HepG2 (cell line): ENCODE data around the gene HSPA1L. TPM values are rescaled to one million over a fixed set of nuclear protein-coding genes. Genes with fewer than 3 reads are reported as not detected.

Experiments
- ATF7 ChIP-seq, 2 experiments: fragments of 450-650 bp in 1 of 2; sonication (generic) in 1 of 2; formaldehyde crosslinking in 1 of 2; IDR thresholded peaks; 2 replicates each; pipeline versions ENCODE4 v1.4.0 to v1.6.1; 2016 to 2020; ENCODE audit warnings: antibody characterized with exemption in 1 of 2, mild to moderate bottlenecking in 1 of 2, missing genetic modification reagents in 1 of 2
- FOXJ3 ChIP-seq: sonication (generic); formaldehyde crosslinking; IDR thresholded peaks from 2 replicates; pipeline ENCODE4 v1.4.0; 2020; ENCODE audit warnings: missing genetic modification reagents, mild to moderate bottlenecking, borderline replicate concordance
- KDM5A ChIP-seq: fragments of 200-600 bp; sonication (generic); IDR thresholded peaks from 2 replicates; pipeline ENCODE4 v1.7.0; 2018; ENCODE audit warnings: antibody characterized with exemption, mild to moderate bottlenecking, low read length, borderline replicate concordance
- RFXAP ChIP-seq: sonication (generic); formaldehyde crosslinking; IDR thresholded peaks from 2 replicates; pipeline ENCODE4 v1.4.0; 2020; ENCODE audit warnings: missing genetic modification reagents, borderline replicate concordance
- RNF2 ChIP-seq: fragments of 450-650 bp; conservative IDR thresholded peaks from 2 replicates; pipeline ENCODE4 v1.6.1; 2016; ENCODE audit warnings: low read depth
- ZNF572 ChIP-seq: sonication (generic); formaldehyde crosslinking; IDR thresholded peaks from 2 replicates; pipeline ENCODE4 v1.5.1; 2020; ENCODE audit warnings: mild to moderate bottlenecking, missing genetic modification reagents
- ZNF580 ChIP-seq: IDR thresholded peaks from 2 replicates; pipeline ENCODE4 v1.6.1; 2016; ENCODE audit warnings: low read depth, borderline replicate concordance
- ZNF773 ChIP-seq: sonication (generic); formaldehyde crosslinking; IDR thresholded peaks from 2 replicates; pipeline ENCODE4 v1.4.0; 2020; ENCODE audit warnings: missing genetic modification reagents, borderline replicate concordance
- ZNF784 ChIP-seq: sonication (generic); formaldehyde crosslinking; IDR thresholded peaks from 2 replicates; pipeline ENCODE4 v1.5.1; 2020; ENCODE audit warnings: missing genetic modification reagents, mild to moderate bottlenecking, borderline replicate concordance
- polyA plus RNA-seq, 8 experiments: library from polyadenylated mRNA; depleted of rRNA in 3 of 8; stranded (reverse) in 7 of 8; unstranded in 1 of 8; fragments of >200 nt; fragmentation: Illumina TruSeq in 4 of 8; extraction: Trizol in 4 of 8; gene quantifications; 2 replicates each; pipeline versions ENCODE4 v1.2.1 to v1.2.3, GENCODE V29; 2011 to 2016; ENCODE audit warnings: low read depth in 4 of 8, missing spikeins in 1 of 8, mixed read lengths in 1 of 8; ENCODE audit not compliant: insufficient read depth in 1 of 8
- total RNA-seq, 5 experiments: library from RNA; depleted of rRNA; stranded (reverse); fragments of >200 nt; fragmentation: Illumina TruSeq; extraction: Trizol; gene quantifications; 2 replicates each; pipeline ENCODE4 v1.2.3, GENCODE V29; 2016; ENCODE audit warnings: low read depth in 1 of 5
- TF ChIP-seq, protein P1 (sequence below): sonication (generic); formaldehyde crosslinking; conservative IDR thresholded peaks from 2 replicates; pipeline ENCODE4 v1.8.0; 2022; ENCODE audit warnings: missing genetic modification reagents
- TF ChIP-seq, protein P2 (sequence below): sonication (generic); formaldehyde crosslinking; IDR thresholded peaks from 2 replicates; pipeline ENCODE4 v1.8.1; 2023; ENCODE audit warnings: mild to moderate bottlenecking, missing genetic modification reagents, borderline replicate concordance
- TF ChIP-seq, protein P3 (sequence below): sonication (generic); formaldehyde crosslinking; IDR thresholded peaks from 2 replicates; pipeline ENCODE4 v1.4.0; 2020; ENCODE audit warnings: missing genetic modification reagents
- TF ChIP-seq, protein P4 (sequence below): sonication (generic); formaldehyde crosslinking; IDR thresholded peaks from 2 replicates; pipeline ENCODE4 v1.4.0; 2020; ENCODE audit warnings: mild to moderate bottlenecking, missing genetic modification reagents
- TF ChIP-seq, protein P5 (sequence below): sonication (generic); formaldehyde crosslinking; IDR thresholded peaks from 2 replicates; pipeline ENCODE4 v1.8.0; 2022; ENCODE audit warnings: missing genetic modification reagents, mild to moderate bottlenecking, borderline replicate concordance

HSPA1L gene
- total and polyA plus RNA-seq, 2 of the 13 experiments (the other 11 are each of a cell fraction or from before 2014, with no cell fraction given), result 0.55 to 1.0 TPM

DNA sequence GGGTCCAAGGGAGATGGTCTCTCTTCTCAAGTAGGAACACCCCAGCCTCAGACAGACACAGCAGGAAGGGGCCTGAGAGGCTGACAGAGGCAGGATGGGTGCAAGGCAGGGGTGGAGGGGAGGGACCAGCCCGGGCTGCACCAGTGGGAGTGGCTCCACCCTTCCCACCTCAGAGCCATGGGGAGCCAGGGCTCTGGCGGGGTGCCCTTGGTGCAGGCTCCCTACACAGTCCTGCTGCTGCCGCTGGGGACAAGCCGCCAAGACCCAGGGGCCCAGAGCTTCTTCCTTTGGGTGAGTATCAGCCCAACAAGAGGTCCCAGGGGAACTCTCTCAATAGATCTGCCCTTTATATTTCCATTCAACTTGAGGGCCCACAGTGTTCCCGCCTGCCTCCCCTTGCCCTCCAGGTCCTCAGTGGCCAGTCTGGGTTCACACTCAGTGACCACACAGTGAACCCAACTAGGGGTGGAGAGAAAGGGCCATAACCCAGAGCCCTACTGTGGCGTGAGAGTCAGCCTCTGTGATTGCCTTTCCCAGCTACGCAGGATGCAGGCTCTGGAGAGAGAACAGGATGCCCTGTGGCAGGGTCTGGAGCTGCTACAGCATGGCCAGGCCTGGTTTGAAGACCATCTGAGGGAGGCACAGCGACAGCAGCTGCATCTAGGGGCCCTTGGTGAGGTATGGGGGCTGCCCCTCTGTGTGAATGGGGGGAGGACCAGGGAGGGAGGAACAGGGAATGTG, 52.0 kb downstream of the HSPA1L start (continued):
- TF ChIP-seq ZNF572 (CRISPR knock-in tag) (0 out of 2 replicates have a peak, but pooled peaks have one; percentile 61), FOXJ3 (no peak), ZNF580 (CRISPR knock-in tag) (no peak), ZNF784 (CRISPR knock-in tag) (no peak), KDM5A (no peak), RNF2 (no peak), ATF7 (IDR thresholded peaks at IDR 0.05) (no peak), ATF7 (CRISPR knock-in tag; IDR thresholded peaks at IDR 0.05) (0 out of 2 replicates have a peak, but pooled peaks have one; percentile 51), ZNF773 (no peak), RFXAP (CRISPR knock-in tag) (no peak)
- TF ChIP-seq, protein P1, sequence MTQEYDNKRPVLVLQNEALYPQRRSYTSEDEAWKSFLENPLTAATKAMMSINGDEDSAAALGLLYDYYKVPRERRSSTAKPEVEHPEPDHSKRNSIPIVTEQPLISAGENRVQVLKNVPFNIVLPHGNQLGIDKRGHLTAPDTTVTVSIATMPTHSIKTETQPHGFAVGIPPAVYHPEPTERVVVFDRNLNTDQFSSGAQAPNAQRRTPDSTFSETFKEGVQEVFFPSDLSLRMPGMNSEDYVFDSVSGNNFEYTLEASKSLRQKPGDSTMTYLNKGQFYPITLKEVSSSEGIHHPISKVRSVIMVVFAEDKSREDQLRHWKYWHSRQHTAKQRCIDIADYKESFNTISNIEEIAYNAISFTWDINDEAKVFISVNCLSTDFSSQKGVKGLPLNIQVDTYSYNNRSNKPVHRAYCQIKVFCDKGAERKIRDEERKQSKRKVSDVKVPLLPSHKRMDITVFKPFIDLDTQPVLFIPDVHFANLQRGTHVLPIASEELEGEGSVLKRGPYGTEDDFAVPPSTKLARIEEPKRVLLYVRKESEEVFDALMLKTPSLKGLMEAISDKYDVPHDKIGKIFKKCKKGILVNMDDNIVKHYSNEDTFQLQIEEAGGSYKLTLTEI (CRISPR knock-in tag), result no peak
- TF ChIP-seq, protein P2, sequence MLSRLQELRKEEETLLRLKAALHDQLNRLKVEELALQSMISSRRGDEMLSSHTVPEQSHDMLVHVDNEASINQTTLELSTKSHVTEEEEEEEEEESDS (CRISPR knock-in tag), result no peak
- TF ChIP-seq, protein P3, sequence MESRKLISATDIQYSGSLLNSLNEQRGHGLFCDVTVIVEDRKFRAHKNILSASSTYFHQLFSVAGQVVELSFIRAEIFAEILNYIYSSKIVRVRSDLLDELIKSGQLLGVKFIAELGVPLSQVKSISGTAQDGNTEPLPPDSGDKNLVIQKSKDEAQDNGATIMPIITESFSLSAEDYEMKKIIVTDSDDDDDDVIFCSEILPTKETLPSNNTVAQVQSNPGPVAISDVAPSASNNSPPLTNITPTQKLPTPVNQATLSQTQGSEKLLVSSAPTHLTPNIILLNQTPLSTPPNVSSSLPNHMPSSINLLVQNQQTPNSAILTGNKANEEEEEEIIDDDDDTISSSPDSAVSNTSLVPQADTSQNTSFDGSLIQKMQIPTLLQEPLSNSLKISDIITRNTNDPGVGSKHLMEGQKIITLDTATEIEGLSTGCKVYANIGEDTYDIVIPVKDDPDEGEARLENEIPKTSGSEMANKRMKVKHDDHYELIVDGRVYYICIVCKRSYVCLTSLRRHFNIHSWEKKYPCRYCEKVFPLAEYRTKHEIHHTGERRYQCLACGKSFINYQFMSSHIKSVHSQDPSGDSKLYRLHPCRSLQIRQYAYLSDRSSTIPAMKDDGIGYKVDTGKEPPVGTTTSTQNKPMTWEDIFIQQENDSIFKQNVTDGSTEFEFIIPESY (CRISPR knock-in tag), result peak; percentile 96
- TF ChIP-seq, protein P4, sequence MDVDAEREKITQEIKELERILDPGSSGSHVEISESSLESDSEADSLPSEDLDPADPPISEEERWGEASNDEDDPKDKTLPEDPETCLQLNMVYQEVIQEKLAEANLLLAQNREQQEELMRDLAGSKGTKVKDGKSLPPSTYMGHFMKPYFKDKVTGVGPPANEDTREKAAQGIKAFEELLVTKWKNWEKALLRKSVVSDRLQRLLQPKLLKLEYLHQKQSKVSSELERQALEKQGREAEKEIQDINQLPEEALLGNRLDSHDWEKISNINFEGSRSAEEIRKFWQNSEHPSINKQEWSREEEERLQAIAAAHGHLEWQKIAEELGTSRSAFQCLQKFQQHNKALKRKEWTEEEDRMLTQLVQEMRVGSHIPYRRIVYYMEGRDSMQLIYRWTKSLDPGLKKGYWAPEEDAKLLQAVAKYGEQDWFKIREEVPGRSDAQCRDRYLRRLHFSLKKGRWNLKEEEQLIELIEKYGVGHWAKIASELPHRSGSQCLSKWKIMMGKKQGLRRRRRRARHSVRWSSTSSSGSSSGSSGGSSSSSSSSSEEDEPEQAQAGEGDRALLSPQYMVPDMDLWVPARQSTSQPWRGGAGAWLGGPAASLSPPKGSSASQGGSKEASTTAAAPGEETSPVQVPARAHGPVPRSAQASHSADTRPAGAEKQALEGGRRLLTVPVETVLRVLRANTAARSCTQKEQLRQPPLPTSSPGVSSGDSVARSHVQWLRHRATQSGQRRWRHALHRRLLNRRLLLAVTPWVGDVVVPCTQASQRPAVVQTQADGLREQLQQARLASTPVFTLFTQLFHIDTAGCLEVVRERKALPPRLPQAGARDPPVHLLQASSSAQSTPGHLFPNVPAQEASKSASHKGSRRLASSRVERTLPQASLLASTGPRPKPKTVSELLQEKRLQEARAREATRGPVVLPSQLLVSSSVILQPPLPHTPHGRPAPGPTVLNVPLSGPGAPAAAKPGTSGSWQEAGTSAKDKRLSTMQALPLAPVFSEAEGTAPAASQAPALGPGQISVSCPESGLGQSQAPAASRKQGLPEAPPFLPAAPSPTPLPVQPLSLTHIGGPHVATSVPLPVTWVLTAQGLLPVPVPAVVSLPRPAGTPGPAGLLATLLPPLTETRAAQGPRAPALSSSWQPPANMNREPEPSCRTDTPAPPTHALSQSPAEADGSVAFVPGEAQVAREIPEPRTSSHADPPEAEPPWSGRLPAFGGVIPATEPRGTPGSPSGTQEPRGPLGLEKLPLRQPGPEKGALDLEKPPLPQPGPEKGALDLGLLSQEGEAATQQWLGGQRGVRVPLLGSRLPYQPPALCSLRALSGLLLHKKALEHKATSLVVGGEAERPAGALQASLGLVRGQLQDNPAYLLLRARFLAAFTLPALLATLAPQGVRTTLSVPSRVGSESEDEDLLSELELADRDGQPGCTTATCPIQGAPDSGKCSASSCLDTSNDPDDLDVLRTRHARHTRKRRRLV (CRISPR knock-in tag), result no peak
- TF ChIP-seq, protein P5, sequence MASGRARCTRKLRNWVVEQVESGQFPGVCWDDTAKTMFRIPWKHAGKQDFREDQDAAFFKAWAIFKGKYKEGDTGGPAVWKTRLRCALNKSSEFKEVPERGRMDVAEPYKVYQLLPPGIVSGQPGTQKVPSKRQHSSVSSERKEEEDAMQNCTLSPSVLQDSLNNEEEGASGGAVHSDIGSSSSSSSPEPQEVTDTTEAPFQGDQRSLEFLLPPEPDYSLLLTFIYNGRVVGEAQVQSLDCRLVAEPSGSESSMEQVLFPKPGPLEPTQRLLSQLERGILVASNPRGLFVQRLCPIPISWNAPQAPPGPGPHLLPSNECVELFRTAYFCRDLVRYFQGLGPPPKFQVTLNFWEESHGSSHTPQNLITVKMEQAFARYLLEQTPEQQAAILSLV (CRISPR knock-in tag), result 0 out of 2 replicates have a peak, but pooled peaks have one; percentile 24
